Heart right ventricle (tissue), 16 donors: ENCODE data around the gene ISCA2. TPM values are rescaled to one million over a fixed set of nuclear protein-coding genes. Genes with fewer than 3 reads are reported as not detected.

ENCODE experiments used
- ATAC-seq, 8 donors: fragments of 200-7000 bp; cut with Tn5 transposase; one replicate each; pipeline ENCODE4 v1.9.1; 2020; ENCODE audit warnings: mild to moderate bottlenecking in 8 of 8, moderate library complexity in 8 of 8, moderate number of reproducible peaks in 1 of 8
- DNase-seq, 2 donors: peaks; one replicate each; pipeline ENCODE4 v3.0.0-alpha.2; 2020
- H3K27ac ChIP-seq, 10 donors: fragments of 200-600 bp; sonication (generic) in 2 of 10; one replicate each; pipeline versions ENCODE4 v1.5.0 to v1.8.0; 2020 to 2022; ENCODE audit warnings: mild to moderate bottlenecking in 3 of 10
- H3K27me3 ChIP-seq, 7 donors: fragments of 200-600 bp; one replicate each; pipeline ENCODE4 v1.8.0; 2021 to 2022; ENCODE audit warnings: mild to moderate bottlenecking in 2 of 7
- H3K36me3 ChIP-seq, 9 donors: fragments of 200-600 bp; sonication (generic) in 1 of 9; one replicate each; pipeline versions ENCODE4 v1.5.0 to v1.8.0; 2020 to 2022; ENCODE audit warnings: mild to moderate bottlenecking in 2 of 9
- H3K4me1 ChIP-seq, 9 donors: fragments of 200-600 bp; sonication (generic) in 1 of 9; one replicate each; pipeline versions ENCODE4 v1.5.0 to v1.8.0; 2020 to 2022; ENCODE audit warnings: mild to moderate bottlenecking in 4 of 9
- H3K4me3 ChIP-seq, 10 donors: fragments of 200-600 bp; sonication (generic) in 2 of 10; one replicate each; pipeline versions ENCODE4 v1.5.0 to v1.8.0; 2020 to 2022; ENCODE audit warnings: mild to moderate bottlenecking in 7 of 10, moderate library complexity in 2 of 10
- H3K9me3 ChIP-seq, 11 donors: fragments of 200-600 bp in 10 of 11; sonication (generic) in 2 of 11; one replicate each; pipeline versions ENCODE4 v1.5.0 to v1.8.0; 2013 to 2022; ENCODE audit warnings: mild to moderate bottlenecking in 2 of 11, control low read depth in 1 of 11, moderate library complexity in 1 of 11
- WGBS, 2 donors: extraction: QIAGEN DNeasy Blood & Tissue Kit; methylation state at CpG; one replicate each; pipeline ENCODE4 v1.1.7; 2013; ENCODE audit warnings: inconsistent platforms in 1 of 2; 5-methylcytosine and 5-hydroxymethylcytosine counted together
- intact Hi-C, 10 donors: fragments of 100-400 bp; cut with DNase I; formaldehyde crosslinking; loops; one replicate each; pipeline versions ENCODE4 v1.11.1 to v1.14.2; 2022
- polyA plus RNA-seq, 2 donors: library from polyadenylated mRNA; stranded (reverse); fragments of 200-250 nt; gene quantifications; one replicate each; pipeline ENCODE4 v1.2.3, GENCODE V29; 2013
- total RNA-seq, 10 donors: library from RNA; stranded (reverse); fragmentation: NEBNext Ultra II Directional in 3 of 10; extraction: Animal tissue kit (Norgen Biotek cat#: 25700) in 3 of 10; gene quantifications; one replicate each; pipeline versions ENCODE4 v1.2.1 to v1.2.4, GENCODE V29; 2021 to 2023
- TF ChIP-seq, protein P1 (sequence below), 9 donors: fragments of 200-600 bp; sonication (generic) in 2 of 9; IDR thresholded peaks; one replicate each; pipeline versions ENCODE4 v1.5.0 to v1.8.0; 2021 to 2022; ENCODE audit warnings: antibody characterized with exemption in 9 of 9, mild to moderate bottlenecking in 5 of 9, moderate library complexity in 1 of 9
- donor health status: Arrhythmogenic right ventricular cardiomyopathy.
- donor health status: ischemic (EF 13 %, LVEDD 7.1; RV severe dilation, severe dysfunction).
- donor health status: healthy with polysubstance abuse.
- donor health status: DM: no; HTN: yes; CAD: no.
- donor health status: DM: no; HTN: no; CAD: no.
- donor health status: ischemic (EF 25% LVEDD 6.9; RV normal size, moderate dysfunction).
- donor health status: ischemic (EF 25% LVEDD 5.7; RV mildly dilated, moderate dysfunction).
- donor health status: healthy.
- donor health status: DM: yes; HTN: yes; CAD: no.
- donor health status: Ischemic cardiomyopathy.
- donor health status: ischemic (EF 35%, LVEDD 5.7; RV mildly dilated, moderate dysfunction).
- donor health status: nonischemic (EF 11% LVEDD 7.7; RV severe dilation, severe dysfunction).
- donor health status: DM: yes; HTN: yes; CAD: no.
- donor health status: PGD.
- donor health status: ischemic (EF 29% LVEDD 5.4; RV normal size, mild dysfunction).
- donor health status: nonischemic (EF 23%, LVEDD 6.1; RV moderate dilation, normal function).

Gene ISCA2
- total and polyA plus RNA-seq, 12 donors = 20.6 to 44.3 (median 39.9) TPM

DNA sequence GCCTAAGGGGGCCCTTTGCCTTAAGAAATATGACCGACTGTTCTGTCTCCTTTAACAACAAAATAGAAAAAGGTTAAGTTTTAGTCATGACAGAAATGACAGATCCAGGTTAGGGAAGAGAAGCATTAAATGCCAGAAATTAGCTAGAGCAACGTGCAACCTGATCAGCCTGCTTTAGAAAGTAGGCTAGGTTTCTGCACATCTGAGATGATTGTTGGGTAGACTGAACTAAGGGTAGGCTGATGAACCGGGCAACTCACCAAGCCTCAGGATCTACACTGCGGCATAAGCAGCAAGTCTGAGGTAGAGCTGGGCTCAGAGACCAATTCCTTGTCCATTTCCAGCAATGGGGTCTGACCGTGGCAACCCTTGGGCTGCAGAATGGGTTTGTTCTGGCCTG, 29.9 kb upstream of the ISCA2 start:
- Histone ChIP-seq H3K9me3 (no peaks in the 10 kb centered on the region), H3K27ac (no peak overlapping the region), H3K4me3 (no peak overlapping the region), H3K27me3 (no peaks in the 10 kb centered on the region), H3K36me3 (no peaks in the 10 kb centered on the region), H3K4me1 (peaks cover 0 to 7% (median 0%) of the 10 kb centered on the region in 9 donors)
- ATAC-seq (no peak), DNase-seq (no peak)
- WGBS, 2 donors = 92 to 93% methylated on average over 5 of the region's 5 CpGs
- TF ChIP-seq, protein P1, sequence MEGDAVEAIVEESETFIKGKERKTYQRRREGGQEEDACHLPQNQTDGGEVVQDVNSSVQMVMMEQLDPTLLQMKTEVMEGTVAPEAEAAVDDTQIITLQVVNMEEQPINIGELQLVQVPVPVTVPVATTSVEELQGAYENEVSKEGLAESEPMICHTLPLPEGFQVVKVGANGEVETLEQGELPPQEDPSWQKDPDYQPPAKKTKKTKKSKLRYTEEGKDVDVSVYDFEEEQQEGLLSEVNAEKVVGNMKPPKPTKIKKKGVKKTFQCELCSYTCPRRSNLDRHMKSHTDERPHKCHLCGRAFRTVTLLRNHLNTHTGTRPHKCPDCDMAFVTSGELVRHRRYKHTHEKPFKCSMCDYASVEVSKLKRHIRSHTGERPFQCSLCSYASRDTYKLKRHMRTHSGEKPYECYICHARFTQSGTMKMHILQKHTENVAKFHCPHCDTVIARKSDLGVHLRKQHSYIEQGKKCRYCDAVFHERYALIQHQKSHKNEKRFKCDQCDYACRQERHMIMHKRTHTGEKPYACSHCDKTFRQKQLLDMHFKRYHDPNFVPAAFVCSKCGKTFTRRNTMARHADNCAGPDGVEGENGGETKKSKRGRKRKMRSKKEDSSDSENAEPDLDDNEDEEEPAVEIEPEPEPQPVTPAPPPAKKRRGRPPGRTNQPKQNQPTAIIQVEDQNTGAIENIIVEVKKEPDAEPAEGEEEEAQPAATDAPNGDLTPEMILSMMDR (IDR thresholded peaks at IDR 0.05) = no peak
- intact Hi-C loops = no loop called here

DNA sequence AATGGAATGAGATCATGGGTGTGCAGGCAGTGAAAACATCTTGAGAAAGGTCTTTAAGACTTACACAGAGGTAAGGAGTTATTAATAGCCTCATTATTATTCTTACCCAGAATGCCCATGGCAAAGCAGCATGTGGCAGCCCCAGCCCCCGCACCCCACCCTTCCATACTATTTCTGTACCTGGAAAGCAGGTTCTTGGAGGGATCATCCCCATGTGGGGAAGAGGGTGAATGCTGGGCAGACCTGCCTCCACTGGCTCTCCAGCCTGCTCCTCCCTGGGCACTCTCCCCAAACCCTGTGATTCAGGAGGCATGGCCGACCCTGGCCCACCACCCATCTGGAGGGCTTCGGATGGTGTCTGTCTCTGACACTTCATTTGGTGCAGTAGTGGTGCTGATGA, 28.8 kb upstream of the ISCA2 start:
- Histone ChIP-seq H3K4me3 (no peak overlapping the region), H3K36me3 (no peaks in the 10 kb centered on the region), H3K9me3 (no peaks in the 10 kb centered on the region), H3K27me3 (no peaks in the 10 kb centered on the region), H3K4me1 (peaks cover 0 to 15% (median 0%) of the 10 kb centered on the region in 9 donors), H3K27ac (no peak overlapping the region)
- DNase-seq (no peak), ATAC-seq (no peak)
- intact Hi-C loops = no loop called here
- WGBS, 2 donors = 96 to 98% methylated on average over 3 of the region's 3 CpGs
- TF ChIP-seq, protein P1 (IDR thresholded peaks at IDR 0.05) = no peak

DNA sequence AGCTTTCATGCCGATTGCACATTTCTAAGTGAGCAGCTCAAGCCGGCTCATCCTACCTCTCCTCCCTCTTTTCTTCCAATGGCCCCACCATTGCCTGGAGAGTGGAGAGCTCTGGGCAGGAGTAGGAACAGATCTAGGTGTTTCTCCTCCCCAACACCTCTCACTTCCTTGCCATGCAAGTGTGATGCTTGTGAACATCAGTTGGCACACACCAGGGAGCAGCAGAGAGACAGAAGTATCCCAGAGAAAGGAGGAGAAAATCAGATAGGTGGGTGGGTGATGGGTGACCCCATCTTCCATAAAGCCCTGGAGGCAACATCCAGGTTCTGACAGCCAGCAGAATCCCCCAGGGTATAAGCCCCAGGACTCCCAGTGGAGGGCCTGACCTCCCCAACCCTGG, 28.2 kb upstream of the ISCA2 start:
- no peaks in the 10 kb centered on the region for H3K27me3 ChIP-seq
- intact Hi-C loops = no loop called here
- H3K4me1 ChIP-seq = peaks cover 0 to 19% (median 0%) of the 10 kb centered on the region in 9 donors
- no peak overlapping the region for H3K27ac ChIP-seq
- ATAC-seq = no peak
- no peaks in the 10 kb centered on the region for H3K9me3 ChIP-seq
- no peak for DNase-seq
- TF ChIP-seq, protein P1 (IDR thresholded peaks at IDR 0.05) = no peak
- 90 to 94% methylated on average over 2 of the region's 2 CpGs for WGBS, 2 donors
- H3K4me3 ChIP-seq = no peak overlapping the region
- no peaks in the 10 kb centered on the region for H3K36me3 ChIP-seq

DNA sequence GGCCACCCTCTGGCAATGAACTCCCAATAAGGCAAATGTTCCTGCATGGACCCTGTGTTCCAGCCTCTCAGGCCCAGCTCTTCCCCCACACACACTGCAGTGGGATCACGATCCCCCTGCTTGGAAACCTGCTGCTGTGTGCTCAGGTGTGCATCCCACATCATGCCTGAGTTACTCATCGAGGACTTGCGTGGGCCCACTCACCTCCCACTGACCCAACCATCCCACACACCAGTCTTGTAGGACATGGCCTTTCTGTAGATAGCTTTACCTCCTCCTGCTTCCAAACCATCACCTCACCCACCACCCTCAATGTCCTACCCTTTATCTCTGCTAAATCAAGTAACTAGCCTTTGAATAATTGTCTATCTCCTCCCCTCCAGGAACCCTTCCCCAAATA, 25.1 kb upstream of the ISCA2 start:
- Histone ChIP-seq H3K9me3 (no peaks in the 10 kb centered on the region), H3K4me1 (peaks cover 0 to 15% (median 0%) of the 10 kb centered on the region in 9 donors), H3K36me3 (peaks cover 0 to 20% (median 0%) of the 10 kb centered on the region in 9 donors), H3K4me3 (no peak overlapping the region), H3K27me3 (no peaks in the 10 kb centered on the region), H3K27ac (no peak overlapping the region)
- TF ChIP-seq, protein P1 (IDR thresholded peaks at IDR 0.05) = no peak
- DNase-seq (no peak), ATAC-seq (no peak)
- intact Hi-C loops = no loop called here
- 90 to 95% methylated on average over 3 of the region's 3 CpGs for WGBS, 2 donors
